H1 (cell line): Measurements from ENCODE around the gene IFNW1. TPM values are rescaled to one million over a fixed set of nuclear protein-coding genes. Genes with fewer than 3 reads are reported as not detected.

Source experiments
- CREB1 ChIP-seq: IDR thresholded peaks from 2 replicates; pipeline ENCODE4 v1.6.1; 2012; ENCODE audit warnings: inconsistent platforms
- E2F6 ChIP-seq: IDR thresholded peaks from 2 replicates; pipeline ENCODE4 v1.6.1; 2012; ENCODE audit warnings: inconsistent platforms
- POLR2A ChIP-seq, 2 experiments: IDR thresholded peaks; 1 replicate in 1 of 2; 2 replicates in 1 of 2; pipeline ENCODE4 v1.6.1; 2011; ENCODE audit warnings: low read depth in 2 of 2, low read length in 2 of 2, mild to moderate bottlenecking in 2 of 2; ENCODE audit errors: control extremely low read depth in 1 of 2
- RFX5 ChIP-seq: IDR thresholded peaks from 2 replicates; pipeline ENCODE4 v1.6.1; 2011; ENCODE audit warnings: low read depth, low read length, improper control_type of control experiment, borderline replicate concordance
- RNF2 ChIP-seq: fragments of 200-900, 300-1000 bp; sonication (generic); IDR thresholded peaks from 2 replicates; pipeline ENCODE4 v1.7.1; 2016; ENCODE audit warnings: borderline replicate concordance, low read depth, mild to moderate bottlenecking, antibody characterized with exemption, low read length; ENCODE audit not compliant: poor library complexity, severe bottlenecking; ENCODE audit errors: missing control alignments
- SAP30 ChIP-seq: fragments of 300-600 bp; sonication (generic); IDR thresholded peaks from 2 replicates; pipeline ENCODE4 v1.7.1; 2012; ENCODE audit warnings: low read length, moderate library complexity, mild to moderate bottlenecking, inconsistent platforms; ENCODE audit not compliant: insufficient read depth, insufficient replicate concordance
- SIN3A ChIP-seq, 2 experiments: IDR thresholded peaks in 1 of 2; conservative IDR thresholded peaks in 1 of 2; 2 replicates each; pipeline ENCODE4 v1.6.1; 2011 to 2012; ENCODE audit warnings: low read length in 2 of 2, improper control_type of control experiment in 1 of 2, low read depth in 1 of 2, mild to moderate bottlenecking in 1 of 2
- SP1 ChIP-seq: IDR thresholded peaks from 2 replicates; pipeline ENCODE4 v1.6.1; 2011; ENCODE audit warnings: low read depth, low read length
- TCF12 ChIP-seq: IDR thresholded peaks from 2 replicates; pipeline ENCODE4 v1.6.1; 2011; ENCODE audit warnings: low read depth, mild to moderate bottlenecking, low read length
- TEAD4 ChIP-seq: IDR thresholded peaks from 2 replicates; pipeline ENCODE4 v1.6.1; 2012; ENCODE audit warnings: low read depth, low read length, inconsistent platforms, mixed read lengths
- polyA plus RNA-seq, 7 experiments: library from polyadenylated mRNA; depleted of rRNA in 3 of 7; stranded (reverse) in 5 of 7; unstranded in 2 of 7; fragments of >200 nt in 5 of 7; fragments of 200-250 nt in 2 of 7; gene quantifications; 1 replicate in 5 of 7; 2 replicates in 1 of 7; 4 replicates in 1 of 7; pipeline versions ENCODE4 v1.2.1 to v1.2.3, GENCODE V29; 2011 to 2013; ENCODE audit warnings: missing spikeins in 2 of 7, mixed read lengths in 2 of 7
- total RNA-seq: library from RNA; stranded (reverse); fragmentation: NEBNext Ultra II Directional; extraction: Animal tissue kit (Norgen Biotek cat#: 25700); gene quantifications from 2 replicates; pipeline ENCODE4 v1.2.1, GENCODE V29; 2021
- TF ChIP-seq, protein P1 (sequence below): fragments of 300-600 bp; sonication (generic); IDR thresholded peaks from 2 replicates; pipeline ENCODE4 v1.7.1; 2012; ENCODE audit warnings: low read length, moderate library complexity, mild to moderate bottlenecking, inconsistent platforms; ENCODE audit not compliant: insufficient replicate concordance

Gene IFNW1
- total and polyA plus RNA-seq, 2 of the 8 experiments (the other 6 are each of a cell fraction or from before 2014, with no cell fraction given): not detected

DNA sequence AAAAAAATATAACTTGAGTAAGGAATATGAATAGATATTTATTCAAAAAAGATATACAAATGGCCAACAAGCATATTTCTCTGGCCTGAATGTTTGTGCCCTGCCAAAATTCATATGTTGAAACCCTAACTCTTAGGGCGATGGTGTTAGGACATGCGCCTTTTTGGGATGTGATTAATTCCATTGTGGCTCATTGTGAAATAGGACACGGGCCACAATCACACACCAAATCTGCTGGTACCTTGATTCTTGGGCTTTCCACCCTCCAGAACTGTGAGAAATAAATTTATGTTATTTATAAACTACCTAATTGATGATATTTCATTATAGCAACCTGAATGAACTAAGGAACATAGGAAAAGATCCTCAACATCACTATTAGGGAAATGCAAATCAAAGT is 30.5 kb upstream of the IFNW1 start (continued):
- TF ChIP-seq, protein P1, sequence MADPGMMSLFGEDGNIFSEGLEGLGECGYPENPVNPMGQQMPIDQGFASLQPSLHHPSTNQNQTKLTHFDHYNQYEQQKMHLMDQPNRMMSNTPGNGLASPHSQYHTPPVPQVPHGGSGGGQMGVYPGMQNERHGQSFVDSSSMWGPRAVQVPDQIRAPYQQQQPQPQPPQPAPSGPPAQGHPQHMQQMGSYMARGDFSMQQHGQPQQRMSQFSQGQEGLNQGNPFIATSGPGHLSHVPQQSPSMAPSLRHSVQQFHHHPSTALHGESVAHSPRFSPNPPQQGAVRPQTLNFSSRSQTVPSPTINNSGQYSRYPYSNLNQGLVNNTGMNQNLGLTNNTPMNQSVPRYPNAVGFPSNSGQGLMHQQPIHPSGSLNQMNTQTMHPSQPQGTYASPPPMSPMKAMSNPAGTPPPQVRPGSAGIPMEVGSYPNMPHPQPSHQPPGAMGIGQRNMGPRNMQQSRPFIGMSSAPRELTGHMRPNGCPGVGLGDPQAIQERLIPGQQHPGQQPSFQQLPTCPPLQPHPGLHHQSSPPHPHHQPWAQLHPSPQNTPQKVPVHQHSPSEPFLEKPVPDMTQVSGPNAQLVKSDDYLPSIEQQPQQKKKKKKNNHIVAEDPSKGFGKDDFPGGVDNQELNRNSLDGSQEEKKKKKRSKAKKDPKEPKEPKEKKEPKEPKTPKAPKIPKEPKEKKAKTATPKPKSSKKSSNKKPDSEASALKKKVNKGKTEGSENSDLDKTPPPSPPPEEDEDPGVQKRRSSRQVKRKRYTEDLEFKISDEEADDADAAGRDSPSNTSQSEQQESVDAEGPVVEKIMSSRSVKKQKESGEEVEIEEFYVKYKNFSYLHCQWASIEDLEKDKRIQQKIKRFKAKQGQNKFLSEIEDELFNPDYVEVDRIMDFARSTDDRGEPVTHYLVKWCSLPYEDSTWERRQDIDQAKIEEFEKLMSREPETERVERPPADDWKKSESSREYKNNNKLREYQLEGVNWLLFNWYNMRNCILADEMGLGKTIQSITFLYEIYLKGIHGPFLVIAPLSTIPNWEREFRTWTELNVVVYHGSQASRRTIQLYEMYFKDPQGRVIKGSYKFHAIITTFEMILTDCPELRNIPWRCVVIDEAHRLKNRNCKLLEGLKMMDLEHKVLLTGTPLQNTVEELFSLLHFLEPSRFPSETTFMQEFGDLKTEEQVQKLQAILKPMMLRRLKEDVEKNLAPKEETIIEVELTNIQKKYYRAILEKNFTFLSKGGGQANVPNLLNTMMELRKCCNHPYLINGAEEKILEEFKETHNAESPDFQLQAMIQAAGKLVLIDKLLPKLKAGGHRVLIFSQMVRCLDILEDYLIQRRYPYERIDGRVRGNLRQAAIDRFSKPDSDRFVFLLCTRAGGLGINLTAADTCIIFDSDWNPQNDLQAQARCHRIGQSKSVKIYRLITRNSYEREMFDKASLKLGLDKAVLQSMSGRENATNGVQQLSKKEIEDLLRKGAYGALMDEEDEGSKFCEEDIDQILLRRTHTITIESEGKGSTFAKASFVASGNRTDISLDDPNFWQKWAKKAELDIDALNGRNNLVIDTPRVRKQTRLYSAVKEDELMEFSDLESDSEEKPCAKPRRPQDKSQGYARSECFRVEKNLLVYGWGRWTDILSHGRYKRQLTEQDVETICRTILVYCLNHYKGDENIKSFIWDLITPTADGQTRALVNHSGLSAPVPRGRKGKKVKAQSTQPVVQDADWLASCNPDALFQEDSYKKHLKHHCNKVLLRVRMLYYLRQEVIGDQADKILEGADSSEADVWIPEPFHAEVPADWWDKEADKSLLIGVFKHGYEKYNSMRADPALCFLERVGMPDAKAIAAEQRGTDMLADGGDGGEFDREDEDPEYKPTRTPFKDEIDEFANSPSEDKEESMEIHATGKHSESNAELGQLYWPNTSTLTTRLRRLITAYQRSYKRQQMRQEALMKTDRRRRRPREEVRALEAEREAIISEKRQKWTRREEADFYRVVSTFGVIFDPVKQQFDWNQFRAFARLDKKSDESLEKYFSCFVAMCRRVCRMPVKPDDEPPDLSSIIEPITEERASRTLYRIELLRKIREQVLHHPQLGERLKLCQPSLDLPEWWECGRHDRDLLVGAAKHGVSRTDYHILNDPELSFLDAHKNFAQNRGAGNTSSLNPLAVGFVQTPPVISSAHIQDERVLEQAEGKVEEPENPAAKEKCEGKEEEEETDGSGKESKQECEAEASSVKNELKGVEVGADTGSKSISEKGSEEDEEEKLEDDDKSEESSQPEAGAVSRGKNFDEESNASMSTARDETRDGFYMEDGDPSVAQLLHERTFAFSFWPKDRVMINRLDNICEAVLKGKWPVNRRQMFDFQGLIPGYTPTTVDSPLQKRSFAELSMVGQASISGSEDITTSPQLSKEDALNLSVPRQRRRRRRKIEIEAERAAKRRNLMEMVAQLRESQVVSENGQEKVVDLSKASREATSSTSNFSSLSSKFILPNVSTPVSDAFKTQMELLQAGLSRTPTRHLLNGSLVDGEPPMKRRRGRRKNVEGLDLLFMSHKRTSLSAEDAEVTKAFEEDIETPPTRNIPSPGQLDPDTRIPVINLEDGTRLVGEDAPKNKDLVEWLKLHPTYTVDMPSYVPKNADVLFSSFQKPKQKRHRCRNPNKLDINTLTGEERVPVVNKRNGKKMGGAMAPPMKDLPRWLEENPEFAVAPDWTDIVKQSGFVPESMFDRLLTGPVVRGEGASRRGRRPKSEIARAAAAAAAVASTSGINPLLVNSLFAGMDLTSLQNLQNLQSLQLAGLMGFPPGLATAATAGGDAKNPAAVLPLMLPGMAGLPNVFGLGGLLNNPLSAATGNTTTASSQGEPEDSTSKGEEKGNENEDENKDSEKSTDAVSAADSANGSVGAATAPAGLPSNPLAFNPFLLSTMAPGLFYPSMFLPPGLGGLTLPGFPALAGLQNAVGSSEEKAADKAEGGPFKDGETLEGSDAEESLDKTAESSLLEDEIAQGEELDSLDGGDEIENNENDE: no peak
- TF ChIP-seq TEAD4 (no peak), SP1 (no peak), TCF12 (no peak), RNF2 (no peak), SIN3A (conservative IDR thresholded peaks at IDR 0.05 in 1 of 2, IDR thresholded peaks at IDR 0.05 in 1 of 2; ENCODE audit: low read depth in 1 of 2, low read length in 2 of 2) (no peak), POLR2A (IDR thresholded peaks at IDR 0.05; ENCODE audit: control extremely low read depth in 1 of 2, low read depth in 2 of 2, low read length in 2 of 2) (no peak), CREB1 (no peak), SAP30 (no peak), E2F6 (no peak), RFX5 (no peak)
